ENCODE results near the gene PTH2R. TPM values are rescaled to one million over a fixed set of nuclear protein-coding genes. Genes with fewer than 3 reads are reported as not detected.
"Not testable (repeated sequence)": the region's sequence is repeated elsewhere in the genome, so short reads cannot be mapped to it uniquely, and the experiment has no call there.

The PTH2R gene
- total RNA-seq, 2 experiments from 2014 or later, result not detected

DNA sequence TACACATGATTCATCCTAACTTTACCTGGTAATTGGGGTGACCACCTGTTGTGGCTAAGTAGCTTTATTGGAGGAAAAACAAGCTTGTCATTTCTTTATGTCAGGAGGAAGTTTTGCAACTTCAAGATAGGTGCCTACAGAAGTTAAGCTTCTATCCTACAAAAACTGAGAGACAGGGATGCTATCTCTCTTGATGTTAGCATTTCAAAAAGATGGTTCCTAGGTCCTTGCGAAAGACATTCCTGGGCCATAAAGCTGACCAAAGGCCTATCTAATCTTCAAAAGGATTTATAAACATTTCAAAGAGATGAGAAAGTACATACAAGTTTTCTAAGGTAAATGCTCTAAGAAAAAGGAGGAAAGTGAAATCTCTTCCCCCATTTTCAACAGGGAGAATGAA, 61.0 kb downstream of the PTH2R start:
- no peak overlapping the region for H3K27ac Mint-ChIP-seq
- ChIA-PET POLR2A (no interaction called here), CTCF (no interaction called here)
- H3K36me3 Mint-ChIP-seq (ENCODE audit: low read depth), result no peaks in the 10 kb centered on the region
- no peaks in the 10 kb centered on the region for H3K9me3 Mint-ChIP-seq
- TF ChIP-seq, protein P1, sequence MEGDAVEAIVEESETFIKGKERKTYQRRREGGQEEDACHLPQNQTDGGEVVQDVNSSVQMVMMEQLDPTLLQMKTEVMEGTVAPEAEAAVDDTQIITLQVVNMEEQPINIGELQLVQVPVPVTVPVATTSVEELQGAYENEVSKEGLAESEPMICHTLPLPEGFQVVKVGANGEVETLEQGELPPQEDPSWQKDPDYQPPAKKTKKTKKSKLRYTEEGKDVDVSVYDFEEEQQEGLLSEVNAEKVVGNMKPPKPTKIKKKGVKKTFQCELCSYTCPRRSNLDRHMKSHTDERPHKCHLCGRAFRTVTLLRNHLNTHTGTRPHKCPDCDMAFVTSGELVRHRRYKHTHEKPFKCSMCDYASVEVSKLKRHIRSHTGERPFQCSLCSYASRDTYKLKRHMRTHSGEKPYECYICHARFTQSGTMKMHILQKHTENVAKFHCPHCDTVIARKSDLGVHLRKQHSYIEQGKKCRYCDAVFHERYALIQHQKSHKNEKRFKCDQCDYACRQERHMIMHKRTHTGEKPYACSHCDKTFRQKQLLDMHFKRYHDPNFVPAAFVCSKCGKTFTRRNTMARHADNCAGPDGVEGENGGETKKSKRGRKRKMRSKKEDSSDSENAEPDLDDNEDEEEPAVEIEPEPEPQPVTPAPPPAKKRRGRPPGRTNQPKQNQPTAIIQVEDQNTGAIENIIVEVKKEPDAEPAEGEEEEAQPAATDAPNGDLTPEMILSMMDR (IDR thresholded peaks at IDR 0.05), result no peak
- DNase-seq, result no peak
- no peak for ATAC-seq
- intact Hi-C loops (cut with micrococcal nuclease), result loop anchor here (5.0 kb wide), 1 partner anchor 740 kb away; no protein-coding TSS in a partner anchor
- H3K4me3 Mint-ChIP-seq, result no peak overlapping the region
- no peaks in the 10 kb centered on the region for H3K27me3 Mint-ChIP-seq
- H3K4me1 Mint-ChIP-seq (ENCODE audit: low read depth), result no peaks in the 10 kb centered on the region

DNA sequence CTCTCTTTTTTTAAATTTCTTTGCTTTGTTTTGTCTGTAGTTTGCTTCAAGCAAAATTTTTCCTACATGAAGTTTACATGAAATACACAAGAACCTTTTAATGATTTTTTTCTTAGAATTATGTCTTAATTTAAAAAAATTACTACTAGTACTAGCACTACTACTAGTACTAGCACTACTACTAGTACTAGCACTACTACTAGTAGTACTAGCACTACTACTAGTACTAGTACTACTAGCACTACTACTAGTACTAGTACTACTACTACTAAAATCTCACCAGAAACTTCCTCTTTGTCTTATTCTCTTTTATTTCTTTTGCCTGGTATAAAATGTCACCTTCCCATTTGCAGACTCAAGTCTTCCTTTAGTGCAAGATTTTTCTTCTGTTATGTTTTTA, 71.1 kb downstream of the PTH2R start:
- H3K27ac Mint-ChIP-seq, result no peak overlapping the region
- ChIA-PET CTCF (no interaction called here), POLR2A (no interaction called here)

DNA sequence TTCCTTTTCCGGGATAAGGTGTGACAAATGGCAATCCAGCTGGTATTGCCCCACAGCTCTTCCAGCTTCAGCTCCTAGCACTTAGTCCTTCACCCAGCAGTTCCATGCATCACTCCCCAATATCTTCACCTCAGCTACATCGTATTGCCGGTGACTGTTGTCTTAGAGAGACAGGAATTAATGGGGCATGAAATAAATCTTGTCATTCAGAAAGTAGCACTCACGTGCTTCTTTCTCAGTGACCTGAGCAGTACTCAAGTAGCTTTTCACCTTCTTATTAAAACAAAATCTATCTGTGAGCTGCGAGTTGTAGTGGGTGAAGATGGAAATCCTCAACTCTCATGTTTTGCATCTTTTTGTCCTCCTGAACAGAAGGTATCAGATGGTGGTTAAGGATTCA, 72.8 kb downstream of the PTH2R start:
- intact Hi-C loops (cut with micrococcal nuclease), result no loop called here
- ChIA-PET POLR2A (no interaction called here), CTCF (no interaction called here)
- DNase-seq (no peak), ATAC-seq (no peak)
- Mint-ChIP-seq H3K4me1 (ENCODE audit: low read depth) (no peaks in the 10 kb centered on the region), H3K27me3 (peaks cover 1% of the 10 kb centered on the region), H3K9me3 (peaks cover 5% of the 10 kb centered on the region), H3K27ac (no peak overlapping the region), H3K36me3 (ENCODE audit: low read depth) (no peaks in the 10 kb centered on the region), H3K4me3 (no peak overlapping the region)
- TF ChIP-seq, protein P1 (IDR thresholded peaks at IDR 0.05), result no peak

More for the DNA sequence above, 71.1 kb downstream of the PTH2R start:
- ATAC-seq (no peak), DNase-seq (no peak)
- Mint-ChIP-seq H3K9me3 (peaks cover 5% of the 10 kb centered on the region), H3K36me3 (ENCODE audit: low read depth) (no peaks in the 10 kb centered on the region), H3K4me3 (no peak overlapping the region), H3K4me1 (ENCODE audit: low read depth) (no peaks in the 10 kb centered on the region), H3K27me3 (peaks cover 1% of the 10 kb centered on the region)
- intact Hi-C loops (cut with micrococcal nuclease), result no loop called here
- TF ChIP-seq, protein P1 (IDR thresholded peaks at IDR 0.05), result no peak

DNA sequence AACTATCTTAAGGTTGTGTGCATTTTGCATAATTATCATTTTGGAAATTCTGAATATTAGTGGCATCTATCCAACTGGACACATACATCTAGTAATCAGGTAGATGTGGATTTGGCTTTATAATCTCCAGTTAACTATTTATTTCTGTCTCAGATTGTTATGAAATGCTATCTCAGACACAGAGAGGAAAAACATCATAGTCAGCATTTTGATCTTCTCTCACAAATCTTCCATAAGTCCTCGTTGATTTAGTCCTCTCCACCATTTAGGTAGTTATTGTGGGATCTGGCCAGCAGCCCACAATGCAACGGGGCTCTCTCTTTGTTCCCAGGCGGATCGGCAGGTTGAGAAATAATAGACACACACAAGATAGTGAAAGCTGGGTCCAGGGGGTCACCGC, 75.4 kb downstream of the PTH2R start:
- ATAC-seq; POLR2A ChIA-PET; H3K36me3 Mint-ChIP-seq (ENCODE audit: low read depth); H3K27ac Mint-ChIP-seq; H3K4me3 Mint-ChIP-seq; H3K4me1 Mint-ChIP-seq (ENCODE audit: low read depth); H3K27me3 Mint-ChIP-seq; intact Hi-C loops (cut with micrococcal nuclease); DNase-seq; CTCF ChIA-PET; H3K9me3 Mint-ChIP-seq: not testable (repeated sequence)

DNA sequence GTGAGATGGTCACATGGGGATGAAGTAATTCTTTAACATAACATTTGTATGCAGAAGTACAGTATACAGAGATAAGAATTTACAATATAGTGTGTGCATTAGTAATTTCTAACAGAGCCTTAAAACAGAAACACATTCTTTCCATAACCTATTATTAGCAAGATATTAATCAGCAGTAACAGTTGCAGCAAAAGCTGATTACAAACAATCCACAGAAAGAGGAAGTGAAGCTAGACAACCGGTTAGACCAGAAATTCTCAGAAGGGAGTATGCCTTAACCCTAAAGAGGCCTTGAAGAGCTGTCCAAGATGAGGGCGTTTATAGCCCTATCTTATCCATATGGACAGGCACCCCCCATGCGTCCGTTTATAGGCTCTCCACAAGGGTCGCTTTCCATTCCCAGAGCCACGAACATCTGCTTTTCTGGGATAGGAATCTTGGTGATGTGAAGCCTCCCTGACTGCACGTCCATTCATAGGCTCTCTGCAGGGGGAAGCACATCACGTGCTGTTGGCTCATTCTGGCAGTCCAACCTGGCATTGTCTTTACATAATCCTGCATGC, 75.9 kb downstream of the PTH2R start:
- H3K9me3 Mint-ChIP-seq; POLR2A ChIA-PET; H3K27me3 Mint-ChIP-seq; H3K36me3 Mint-ChIP-seq (ENCODE audit: low read depth); H3K4me1 Mint-ChIP-seq (ENCODE audit: low read depth); CTCF ChIA-PET; DNase-seq; intact Hi-C loops (cut with micrococcal nuclease); ATAC-seq; H3K4me3 Mint-ChIP-seq; H3K27ac Mint-ChIP-seq: not testable (repeated sequence)

DNA sequence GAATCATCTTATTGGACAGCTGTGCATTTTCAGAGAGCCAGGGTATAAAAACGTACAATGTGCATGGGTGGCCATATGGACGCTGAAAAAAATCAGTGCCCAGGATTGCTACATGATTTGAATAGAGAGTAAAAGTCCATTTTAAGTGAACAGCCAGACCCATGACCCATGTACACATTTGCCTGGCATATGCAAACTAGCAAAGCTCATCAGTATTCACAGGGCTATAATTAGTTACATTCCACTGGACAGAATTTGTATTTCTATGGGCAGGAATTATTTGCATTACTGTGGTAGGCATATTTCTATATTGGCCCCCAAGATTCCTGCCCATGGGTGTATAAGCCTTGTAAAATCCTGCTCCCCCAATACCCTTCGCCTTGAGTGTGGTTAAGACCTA, 78.8 kb downstream of the PTH2R start:
- POLR2A ChIA-PET, result no interaction called here
- Mint-ChIP-seq H3K36me3 (ENCODE audit: low read depth) (no peaks in the 10 kb centered on the region), H3K4me1 (ENCODE audit: low read depth) (no peaks in the 10 kb centered on the region), H3K27ac (no peak overlapping the region), H3K4me3 (no peak overlapping the region), H3K27me3 (peaks cover 1% of the 10 kb centered on the region), H3K9me3 (peaks cover 5% of the 10 kb centered on the region)
- no peak for DNase-seq
- CTCF ChIA-PET, result no interaction called here
- TF ChIP-seq, protein P1 (IDR thresholded peaks at IDR 0.05), result no peak
- no peak for ATAC-seq
- intact Hi-C loops (cut with micrococcal nuclease), result no loop called here

Data from activated CD8-positive, alpha-beta T cell treated with anti-CD3 and anti-CD28 coated beads for 36 hours (primary cell).